LNCaP clone FGC (cell line): ENCODE results near the gene RTN4IP1.
A peak's percentile ranks its signal among the peaks of the same experiment; 100 is the strongest.

Source experiments
- DNase-seq: peaks from one replicate; pipeline ENCODE4 v3.0.0-alpha.2; 2011; ENCODE audit warnings: low read depth
- H3K4me3 ChIP-seq: 2 replicates; pipeline ENCODE4 v1.5.1; 2011; ENCODE audit warnings: mild to moderate bottlenecking, low read depth, low read length, control low read depth
- CTCF ChIP-seq: IDR thresholded peaks from 2 replicates; pipeline ENCODE4 v1.5.1; 2012; ENCODE audit warnings: mild to moderate bottlenecking; ENCODE audit not compliant: control insufficient read depth, insufficient read depth; ENCODE audit errors: extremely low read depth

The RTN4IP1 gene

GRCh38 chr6:106613590-106613989 is 15.7 kb downstream of the RTN4IP1 start:
- no peak for DNase-seq
- TF ChIP-seq CTCF: no peak
- no peak overlapping the region for H3K4me3 ChIP-seq

DNA sequence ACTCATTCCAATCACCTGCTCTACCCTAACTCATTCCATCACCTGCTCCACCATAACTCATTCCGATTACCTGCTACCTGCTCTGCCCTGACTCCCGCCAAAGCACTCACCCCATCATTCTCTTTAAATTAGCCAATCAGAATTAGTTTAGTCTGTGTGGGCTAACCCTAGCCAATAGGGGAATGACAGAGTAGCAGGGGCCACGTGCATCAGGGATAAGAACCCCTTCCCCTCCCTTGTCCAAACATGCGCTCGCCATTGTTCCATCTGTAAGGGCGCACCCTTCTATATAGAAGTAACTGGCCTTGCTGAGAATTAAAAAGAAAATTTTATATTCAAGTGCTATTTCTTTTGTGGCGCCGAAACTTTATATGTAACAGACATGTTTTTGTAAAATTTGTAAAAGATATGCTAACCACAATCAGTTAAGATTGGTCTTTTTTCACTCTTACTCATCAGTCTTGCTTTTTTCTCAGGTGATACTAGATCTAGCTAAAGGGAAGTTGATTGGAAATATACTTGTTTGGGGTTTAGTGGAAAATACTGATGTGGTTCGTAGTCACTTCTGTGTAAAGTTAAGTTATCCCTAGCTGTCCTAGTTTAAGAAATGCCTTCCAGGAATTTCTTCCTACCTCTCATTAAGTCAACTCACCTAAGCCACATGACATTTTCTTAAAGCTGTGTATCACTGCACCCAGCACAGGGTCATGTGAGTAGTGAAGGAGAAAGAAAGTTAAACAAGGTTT is 16.5 kb downstream of the RTN4IP1 start:
- no peak for DNase-seq
- TF ChIP-seq CTCF: no peak
- no peak overlapping the region for H3K4me3 ChIP-seq

- no peak for TF ChIP-seq CTCF
- no peak overlapping the region for H3K4me3 ChIP-seq
- DNase-seq: no peak
Observed at GRCh38 chr6:106611030-106611429, 18.3 kb downstream of the RTN4IP1 start.

DNA sequence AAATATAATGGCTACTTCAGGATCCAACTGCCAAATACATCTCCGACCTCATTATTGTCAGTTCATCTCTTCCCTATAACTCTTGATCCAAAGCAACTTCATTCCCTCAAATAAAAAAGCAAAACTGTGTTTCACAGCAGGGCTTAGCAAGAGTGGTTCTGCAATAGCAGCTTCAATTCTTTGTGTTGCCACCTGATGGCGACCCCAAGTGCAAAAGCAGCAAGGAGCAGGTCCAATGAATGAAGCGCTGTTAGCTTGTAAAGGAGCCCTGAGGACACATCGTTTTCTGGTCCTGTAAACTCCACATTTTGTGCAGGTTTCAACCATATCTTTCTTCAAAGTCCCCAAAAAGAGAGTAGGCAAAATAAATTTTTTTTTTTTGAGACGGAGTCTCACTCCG is 19.6 kb downstream of the RTN4IP1 start:
- no peak for DNase-seq
- no peak overlapping the region for H3K4me3 ChIP-seq
- TF ChIP-seq CTCF: peak; percentile 38

DNA sequence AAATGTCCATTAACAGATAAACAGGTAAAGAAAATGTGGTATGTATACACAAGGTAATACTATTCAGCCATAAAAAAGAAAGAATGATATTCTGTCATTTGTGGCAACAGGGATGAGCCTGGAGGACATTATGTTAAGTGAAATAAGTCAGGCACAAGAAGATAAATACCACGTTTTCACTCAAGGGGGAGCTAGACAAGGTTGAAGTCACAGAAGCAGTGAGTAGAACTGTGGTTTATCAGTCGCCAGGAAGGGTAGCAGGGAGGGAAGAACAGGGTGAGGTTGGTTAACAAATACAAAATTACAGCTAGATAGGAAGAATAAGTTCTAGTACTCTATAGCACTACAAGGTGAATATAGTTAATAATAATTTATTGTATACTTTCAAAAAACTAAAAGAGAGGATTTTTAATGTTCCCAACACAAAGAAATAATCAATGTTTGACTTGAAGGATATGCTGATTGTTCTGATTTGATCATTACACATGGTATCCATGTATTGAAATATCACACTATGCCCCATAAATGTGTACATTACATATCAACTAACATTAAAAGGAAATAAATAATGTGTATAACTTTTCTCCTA is 21.1 kb downstream of the RTN4IP1 start:
- TF ChIP-seq CTCF: peak; percentile 52
- no peak overlapping the region for H3K4me3 ChIP-seq
- peak; percentile 30 for DNase-seq

- no peak for TF ChIP-seq CTCF
- DNase-seq: no peak
- no peak overlapping the region for H3K4me3 ChIP-seq
Observed at GRCh38 chr6:106600329-106600728, 29.0 kb downstream of the RTN4IP1 start.

GRCh38 chr6:106599440-106599839 is 29.9 kb downstream of the RTN4IP1 start:
- DNase-seq: no peak
- no peak for TF ChIP-seq CTCF
- H3K4me3 ChIP-seq: no peak overlapping the region
